ENCODE measurements around the gene UBQLNL. TPM values are rescaled to one million over a fixed set of nuclear protein-coding genes. Genes with fewer than 3 reads are reported as not detected.

UBQLNL gene
- total and polyA plus RNA-seq, 2 of the 13 experiments (the other 11 are each of a cell fraction or from before 2014, with no cell fraction given), result 0.08 TPM; not detected in 1

DNA sequence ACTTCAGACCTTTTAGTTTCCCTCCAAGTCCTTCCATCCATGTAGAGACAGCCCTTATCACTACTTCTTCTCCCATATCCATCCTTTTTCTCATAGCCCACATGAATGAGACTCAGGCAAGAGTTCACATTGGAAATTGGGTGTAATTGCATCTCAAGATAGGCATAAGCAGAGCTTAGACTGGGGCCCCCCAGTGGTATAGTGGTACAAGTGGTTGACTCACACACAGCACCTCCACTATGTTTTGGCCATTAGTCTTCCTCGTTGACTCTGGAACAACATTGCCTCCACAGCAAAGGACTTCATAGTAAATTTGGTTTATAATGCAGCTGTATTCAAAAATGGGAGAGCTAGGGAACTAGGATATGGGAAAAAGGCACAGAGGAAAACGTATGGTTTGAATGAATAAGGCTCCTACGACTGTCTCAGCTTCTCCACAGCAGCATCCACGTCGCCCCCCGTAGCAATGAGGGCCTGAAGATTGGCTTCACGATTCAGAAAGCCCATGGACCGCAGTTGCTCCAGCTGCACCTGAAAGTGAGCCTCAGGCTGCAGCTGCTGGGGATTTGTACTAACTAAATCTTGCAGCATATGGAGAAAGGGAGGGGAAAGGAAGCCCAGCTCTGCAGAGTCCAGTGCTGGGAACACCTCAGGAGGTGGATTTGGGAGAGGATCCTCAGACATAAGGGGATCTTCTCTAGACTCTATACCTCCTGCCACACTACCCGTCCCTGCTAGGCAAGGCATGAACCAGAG, 9.1 kb downstream of the UBQLNL start:
- ATAC-seq, result no peak; the same call in 2 of the 3 replicates

DNA sequence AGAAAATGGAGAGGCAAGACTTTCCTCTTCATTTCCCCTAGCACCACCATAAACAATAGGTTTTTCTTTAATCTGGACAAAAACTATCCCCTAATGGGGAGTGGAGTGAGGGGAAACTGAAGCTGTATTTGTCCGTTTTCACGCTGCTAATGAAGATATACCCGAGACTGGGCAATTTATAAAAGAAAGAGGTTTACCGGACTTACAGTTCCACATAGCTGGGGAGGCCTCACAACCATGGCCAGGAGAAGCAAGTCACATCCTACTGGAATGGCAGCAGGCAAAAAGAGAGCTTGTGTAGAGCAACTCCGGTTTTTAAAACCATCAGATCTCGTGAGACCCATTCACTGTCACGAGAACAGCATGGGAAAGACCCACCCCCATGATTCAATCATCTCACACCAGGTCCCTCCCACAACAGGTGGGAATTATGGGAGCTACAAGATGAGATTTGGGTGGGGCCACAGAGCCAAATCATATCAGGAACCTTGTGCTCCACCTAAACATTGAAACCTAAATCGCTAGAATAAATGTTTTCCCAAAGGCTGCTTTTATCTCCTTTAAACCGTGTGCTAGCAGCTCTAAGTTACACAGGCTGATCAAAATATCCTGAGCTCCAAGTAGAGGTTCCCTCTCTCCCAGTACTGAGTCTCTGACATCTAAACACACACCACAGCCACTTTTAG, 11.0 kb downstream of the UBQLNL start:
- H3K9me3 ChIP-seq (ENCODE audit: low read length), result no peaks in the 10 kb centered on the region
- no peak overlapping the region for H3K4me3 ChIP-seq (replicated peaks in 1 of 3; ENCODE audit: insufficient read depth in 1 of 3, low read depth in 2 of 3, low read length in 3 of 3)
- no TSS peak for BruUV-seq (replicated peaks)
- ChIA-PET CTCF (ENCODE audit: low intra/inter-chr PET ratio, low total read pairs) (no interaction called here), POLR2A (no interaction called here)
- intact Hi-C loops (cut with micrococcal nuclease; ENCODE audit: unreplicated experiment) (no loop called here), in situ Hi-C loops (cut with HindIII; ENCODE audit: extremely low pct_ligation_motif_present, low pct_unique_long_range_greater_than_20kb) (no loop called here)
- peaks cover 0 to 17% of the 10 kb centered on the region in 2 experiments; a peak in 3 of 5 replicates for H3K27me3 ChIP-seq (ENCODE audit: control insufficient read depth in 1 of 2, insufficient read depth in 2 of 2, low read length in 2 of 2)
- no peak for FAIRE-seq
- no peak for ATAC-seq
- H3K27ac ChIP-seq (ENCODE audit: extremely low read length, insufficient read depth, low read length), result no peak overlapping the region
- no peak for DNase-seq (ENCODE audit: low spot score)
- no peak overlapping the region for H3K4me2 ChIP-seq (ENCODE audit: low read depth, low read length)
- no peaks in the 10 kb centered on the region for H3K4me1 ChIP-seq (ENCODE audit: insufficient read depth, low read length)
- no peaks in the 10 kb centered on the region for H3K36me3 ChIP-seq (replicated peaks in 1 of 2; ENCODE audit: control insufficient read depth in 1 of 2, insufficient read depth in 2 of 2, low read length in 2 of 2)
- H3K79me2 ChIP-seq (ENCODE audit: insufficient read depth, low read length), result no peaks in the 10 kb centered on the region
- no peak overlapping the region for H2AFZ ChIP-seq (ENCODE audit: low read length)
- H3K9ac ChIP-seq (ENCODE audit: insufficient read depth, low read depth, low read length), result no peak overlapping the region
- WGBS (ENCODE audit: low lambda C conversion rate), result 5% methylated on average over 8 of the region's 9 CpGs
- no peaks in the 10 kb centered on the region; the same call in 1 of the 2 replicates for H4K20me1 ChIP-seq (ENCODE audit: insufficient read depth, low read length)
- TF ChIP-seq PHB2 (IDR thresholded peaks at IDR 0.05; ENCODE audit: partially characterized antibody) (no peak), SMYD3 (CRISPR knock-in tag; IDR thresholded peaks at IDR 0.05) (no peak), ZNF614 (CRISPR knock-in tag; IDR thresholded peaks at IDR 0.05; ENCODE audit: borderline replicate concordance) (no peak), ZNF468 (CRISPR knock-in tag; IDR thresholded peaks at IDR 0.05) (no peak), NR2F1 (CRISPR knock-in tag; IDR thresholded peaks at IDR 0.05) (no peak), MTF2 (CRISPR knock-in tag; IDR thresholded peaks at IDR 0.05; ENCODE audit: borderline replicate concordance) (no peak), TRIM24 (CRISPR knock-in tag; IDR thresholded peaks at IDR 0.05) (no peak), ZBTB7A (CRISPR knock-in tag; IDR thresholded peaks at IDR 0.05) (no peak), DNMT3B (CRISPR knock-in tag; conservative IDR thresholded peaks at IDR 0.05) (no peak)
- TF ChIP-seq, protein P1, sequence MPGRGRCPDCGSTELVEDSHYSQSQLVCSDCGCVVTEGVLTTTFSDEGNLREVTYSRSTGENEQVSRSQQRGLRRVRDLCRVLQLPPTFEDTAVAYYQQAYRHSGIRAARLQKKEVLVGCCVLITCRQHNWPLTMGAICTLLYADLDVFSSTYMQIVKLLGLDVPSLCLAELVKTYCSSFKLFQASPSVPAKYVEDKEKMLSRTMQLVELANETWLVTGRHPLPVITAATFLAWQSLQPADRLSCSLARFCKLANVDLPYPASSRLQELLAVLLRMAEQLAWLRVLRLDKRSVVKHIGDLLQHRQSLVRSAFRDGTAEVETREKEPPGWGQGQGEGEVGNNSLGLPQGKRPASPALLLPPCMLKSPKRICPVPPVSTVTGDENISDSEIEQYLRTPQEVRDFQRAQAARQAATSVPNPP (CRISPR knock-in tag; IDR thresholded peaks at IDR 0.05), result no peak
- TF ChIP-seq, protein P2, sequence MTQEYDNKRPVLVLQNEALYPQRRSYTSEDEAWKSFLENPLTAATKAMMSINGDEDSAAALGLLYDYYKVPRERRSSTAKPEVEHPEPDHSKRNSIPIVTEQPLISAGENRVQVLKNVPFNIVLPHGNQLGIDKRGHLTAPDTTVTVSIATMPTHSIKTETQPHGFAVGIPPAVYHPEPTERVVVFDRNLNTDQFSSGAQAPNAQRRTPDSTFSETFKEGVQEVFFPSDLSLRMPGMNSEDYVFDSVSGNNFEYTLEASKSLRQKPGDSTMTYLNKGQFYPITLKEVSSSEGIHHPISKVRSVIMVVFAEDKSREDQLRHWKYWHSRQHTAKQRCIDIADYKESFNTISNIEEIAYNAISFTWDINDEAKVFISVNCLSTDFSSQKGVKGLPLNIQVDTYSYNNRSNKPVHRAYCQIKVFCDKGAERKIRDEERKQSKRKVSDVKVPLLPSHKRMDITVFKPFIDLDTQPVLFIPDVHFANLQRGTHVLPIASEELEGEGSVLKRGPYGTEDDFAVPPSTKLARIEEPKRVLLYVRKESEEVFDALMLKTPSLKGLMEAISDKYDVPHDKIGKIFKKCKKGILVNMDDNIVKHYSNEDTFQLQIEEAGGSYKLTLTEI (CRISPR knock-in tag; conservative IDR thresholded peaks at IDR 0.05), result no peak

More for the DNA sequence above, 9.1 kb downstream of the UBQLNL start:
- no peak for FAIRE-seq
- no peak overlapping the region for H2AFZ ChIP-seq (ENCODE audit: low read length)
- H3K4me2 ChIP-seq (ENCODE audit: low read depth, low read length), result no peak overlapping the region
- ChIA-PET CTCF (ENCODE audit: low intra/inter-chr PET ratio, low total read pairs) (no interaction called here), POLR2A (no interaction called here)
- no peaks in the 10 kb centered on the region for H3K79me2 ChIP-seq (ENCODE audit: insufficient read depth, low read length)
- TF ChIP-seq TCF12 (IDR thresholded peaks at IDR 0.05) (no peak), TCF12 (CRISPR knock-in tag; IDR thresholded peaks at IDR 0.05) (no peak), JUN (CRISPR knock-in tag; IDR thresholded peaks at IDR 0.05) (no peak), TRIM24 (CRISPR knock-in tag; IDR thresholded peaks at IDR 0.05) (no peak), ZBTB7B (CRISPR knock-in tag; IDR thresholded peaks at IDR 0.05) (no peak), ZNF510 (CRISPR knock-in tag; IDR thresholded peaks at IDR 0.05; ENCODE audit: low read depth) (no peak), ZBTB38 (CRISPR knock-in tag; IDR thresholded peaks at IDR 0.05) (no peak), NFE2 (CRISPR knock-in tag; IDR thresholded peaks at IDR 0.05) (no peak), ZNF557 (CRISPR knock-in tag; IDR thresholded peaks at IDR 0.05) (no peak)
- in situ Hi-C loops (cut with HindIII; ENCODE audit: extremely low pct_ligation_motif_present, low pct_unique_long_range_greater_than_20kb) (no loop called here), intact Hi-C loops (cut with micrococcal nuclease; ENCODE audit: unreplicated experiment) (no loop called here)
- 3% methylated on average over 7 of the region's 9 CpGs for WGBS (ENCODE audit: low lambda C conversion rate)
- peaks cover 0 to 10% of the 10 kb centered on the region in 2 experiments; a peak in 3 of 5 replicates for H3K27me3 ChIP-seq (ENCODE audit: control insufficient read depth in 1 of 2, insufficient read depth in 2 of 2, low read length in 2 of 2)
- DNase-seq (ENCODE audit: low spot score), result no peak
- no peak overlapping the region for H3K4me3 ChIP-seq (replicated peaks in 1 of 3; ENCODE audit: insufficient read depth in 1 of 3, low read depth in 2 of 3, low read length in 3 of 3)
- no peak overlapping the region for H3K9ac ChIP-seq (ENCODE audit: insufficient read depth, low read depth, low read length)
- H3K4me1 ChIP-seq (ENCODE audit: insufficient read depth, low read length), result no peaks in the 10 kb centered on the region
- H3K9me3 ChIP-seq (ENCODE audit: low read length), result no peaks in the 10 kb centered on the region
- H3K36me3 ChIP-seq (replicated peaks in 1 of 2; ENCODE audit: control insufficient read depth in 1 of 2, insufficient read depth in 2 of 2, low read length in 2 of 2), result no peaks in the 10 kb centered on the region
- no peak overlapping the region for H3K27ac ChIP-seq (ENCODE audit: extremely low read length, insufficient read depth, low read length)
- BruUV-seq (replicated peaks), result no TSS peak
- no peaks in the 10 kb centered on the region; the same call in 1 of the 2 replicates for H4K20me1 ChIP-seq (ENCODE audit: insufficient read depth, low read length)
